ENCODE results near the gene EN1.

- TF ChIP-seq, protein P1, sequence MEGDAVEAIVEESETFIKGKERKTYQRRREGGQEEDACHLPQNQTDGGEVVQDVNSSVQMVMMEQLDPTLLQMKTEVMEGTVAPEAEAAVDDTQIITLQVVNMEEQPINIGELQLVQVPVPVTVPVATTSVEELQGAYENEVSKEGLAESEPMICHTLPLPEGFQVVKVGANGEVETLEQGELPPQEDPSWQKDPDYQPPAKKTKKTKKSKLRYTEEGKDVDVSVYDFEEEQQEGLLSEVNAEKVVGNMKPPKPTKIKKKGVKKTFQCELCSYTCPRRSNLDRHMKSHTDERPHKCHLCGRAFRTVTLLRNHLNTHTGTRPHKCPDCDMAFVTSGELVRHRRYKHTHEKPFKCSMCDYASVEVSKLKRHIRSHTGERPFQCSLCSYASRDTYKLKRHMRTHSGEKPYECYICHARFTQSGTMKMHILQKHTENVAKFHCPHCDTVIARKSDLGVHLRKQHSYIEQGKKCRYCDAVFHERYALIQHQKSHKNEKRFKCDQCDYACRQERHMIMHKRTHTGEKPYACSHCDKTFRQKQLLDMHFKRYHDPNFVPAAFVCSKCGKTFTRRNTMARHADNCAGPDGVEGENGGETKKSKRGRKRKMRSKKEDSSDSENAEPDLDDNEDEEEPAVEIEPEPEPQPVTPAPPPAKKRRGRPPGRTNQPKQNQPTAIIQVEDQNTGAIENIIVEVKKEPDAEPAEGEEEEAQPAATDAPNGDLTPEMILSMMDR (IDR thresholded peaks at IDR 0.05) = no peak
- TF ChIP-seq POLR2AphosphoS5 (IDR thresholded peaks at IDR 0.05) (no peak), POLR2A (IDR thresholded peaks at IDR 0.05) (no peak)
Measured at GRCh38 chr2:118834440-118834810, 13.0 kb downstream of the EN1 start.
